ENCODE data around the gene TMEM114.

Gene TMEM114

DNA sequence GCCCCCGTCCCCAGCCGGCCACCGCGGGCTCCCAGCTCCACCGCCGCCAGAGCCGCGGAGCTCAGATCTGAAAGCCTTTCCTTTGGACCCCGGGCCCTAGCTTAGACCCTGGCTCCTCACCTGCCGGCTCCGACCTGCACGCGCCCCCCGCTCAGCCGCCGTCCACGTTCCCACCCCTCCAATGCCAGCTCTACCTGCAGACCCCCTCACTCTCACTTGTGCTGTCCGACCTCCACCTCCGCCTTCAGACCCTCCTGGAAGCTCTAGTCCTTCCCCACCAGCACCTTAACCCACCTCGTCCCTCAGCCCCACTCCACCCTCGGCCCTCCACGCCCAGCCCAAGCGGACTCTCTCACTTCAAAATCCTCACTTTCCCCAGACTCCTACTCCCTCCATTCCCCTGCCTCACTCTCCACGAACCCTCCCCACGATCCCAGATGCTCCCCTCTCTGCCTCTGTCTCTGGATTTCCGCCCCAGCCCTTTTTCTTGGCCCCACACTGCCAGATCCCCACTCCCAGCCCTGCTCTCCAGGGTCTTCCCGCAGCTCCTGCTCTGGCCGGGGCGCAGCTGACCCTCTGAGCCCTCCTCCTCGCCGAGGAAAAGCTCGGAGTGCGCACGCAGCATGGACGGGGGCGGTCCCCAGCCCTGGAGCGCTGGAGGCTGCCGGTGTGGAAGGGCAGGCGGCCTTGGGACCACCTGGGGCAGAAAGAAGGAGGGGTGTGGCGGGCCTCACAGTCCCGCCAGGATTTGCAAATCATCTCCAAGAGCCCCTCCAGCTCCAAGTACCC, at the start of gene TMEM114:
TSS of gene TMEM114 (minus strand) at position 612 of the 789 bp plus-strand sequence. CDS start 673 bp downstream, outside the sequence.
- no peak for DNase-seq (ENCODE audit: low read depth)

- DNase-seq (ENCODE audit: low read depth) = no peak
Measured at GRCh38 chr16:8639694-8640093, 49.4 kb upstream of the TMEM114 start.

GRCh38 chr16:8634991-8635736, 44.9 kb upstream of the TMEM114 start:
- DNase-seq (ENCODE audit: low read depth) = no peak

DNA sequence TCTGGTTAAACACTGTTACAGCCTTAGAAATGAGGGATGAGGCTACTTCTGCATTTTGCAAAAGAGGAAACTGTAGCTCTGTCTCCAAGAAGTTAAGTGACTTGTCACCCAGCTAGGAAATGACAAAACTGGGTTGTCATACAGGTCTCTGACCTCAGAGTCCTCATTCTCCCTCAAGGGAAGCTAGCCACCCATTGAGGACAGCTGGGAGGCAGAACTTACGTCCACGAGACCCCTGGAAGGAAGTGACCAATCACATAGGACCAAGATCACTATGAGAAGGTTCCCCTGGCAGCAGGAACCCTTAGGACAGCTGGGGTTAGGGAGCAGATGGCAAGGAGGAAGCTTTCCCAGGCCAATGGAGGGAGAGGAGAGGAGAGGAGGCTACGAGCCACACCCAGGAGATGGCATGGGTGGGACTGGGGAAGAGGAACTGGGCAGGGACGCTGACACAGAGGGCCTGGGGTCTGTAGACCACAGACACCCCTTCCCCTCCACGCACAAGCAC, 42.4 kb upstream of the TMEM114 start:
- no peak for DNase-seq (ENCODE audit: low read depth)

DNA sequence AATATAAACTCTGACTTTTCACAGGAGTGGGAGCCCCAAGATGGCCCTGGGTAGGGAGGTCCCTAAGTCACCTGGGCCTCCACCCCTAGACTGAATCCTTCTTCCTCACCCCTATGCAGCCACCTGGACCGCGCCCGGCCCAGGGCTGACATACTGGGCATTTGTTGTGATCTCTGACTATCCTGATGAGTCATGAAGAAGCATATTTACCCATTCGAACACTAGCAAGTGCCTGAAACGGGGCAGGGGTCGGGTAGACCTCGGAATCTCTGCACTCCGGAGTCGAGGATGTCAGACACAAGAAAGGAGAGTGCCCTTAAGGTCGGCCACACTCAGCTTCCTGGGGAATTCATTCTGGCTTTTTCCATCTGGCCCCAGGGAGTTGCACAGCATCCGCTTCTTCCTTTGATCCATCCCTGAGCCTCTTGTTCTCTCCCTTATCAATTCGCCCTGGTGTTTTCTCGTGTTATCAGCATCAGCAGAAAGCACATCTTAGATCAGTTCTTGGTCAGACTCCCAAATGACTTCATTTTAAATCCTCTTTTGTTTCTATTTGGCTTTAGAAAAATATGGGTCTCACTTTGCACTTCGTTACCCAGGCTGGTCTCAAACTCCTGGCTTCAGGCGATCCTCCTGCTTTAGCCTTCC, 41.6 kb upstream of the TMEM114 start:
- DNase-seq (ENCODE audit: low read depth) = no peak

GRCh38 chr16:8631373-8631772, 41.1 kb upstream of the TMEM114 start:
- no peak for DNase-seq (ENCODE audit: low read depth)

DNA sequence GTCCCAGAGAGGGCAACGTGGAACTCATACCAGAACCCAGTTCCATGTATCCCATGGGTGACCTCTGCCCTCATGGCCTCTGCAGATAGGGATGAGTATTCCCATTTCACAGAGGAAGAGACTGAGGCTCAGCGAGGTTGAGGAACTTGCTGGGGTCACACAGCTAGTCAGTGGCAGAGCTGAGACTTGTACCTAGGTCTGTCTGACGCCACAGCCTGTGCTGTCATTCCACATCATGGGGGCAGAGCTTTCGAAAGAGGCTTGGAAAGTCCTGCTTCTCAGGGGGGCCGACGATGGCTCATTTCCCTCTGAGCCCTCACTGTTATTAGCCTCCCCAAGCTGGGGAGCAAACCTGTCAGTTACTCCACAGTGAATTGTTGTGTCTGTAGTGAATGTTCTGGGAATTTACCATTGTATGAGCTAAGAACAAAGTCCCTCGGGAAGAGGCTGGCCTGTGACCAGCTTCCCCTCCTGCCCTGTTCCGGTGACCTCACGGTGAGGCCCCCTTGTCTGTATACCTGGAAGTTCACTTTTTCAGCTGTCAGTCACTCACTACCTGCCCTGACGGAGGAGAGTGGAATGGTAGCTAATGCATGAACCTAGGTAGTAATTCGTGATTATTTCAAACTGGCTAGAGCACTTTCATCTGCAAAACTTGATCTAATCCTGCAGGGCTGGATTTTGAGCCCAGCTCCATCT, 40.1 kb upstream of the TMEM114 start:
- DNase-seq (ENCODE audit: low read depth) = no peak

DNA sequence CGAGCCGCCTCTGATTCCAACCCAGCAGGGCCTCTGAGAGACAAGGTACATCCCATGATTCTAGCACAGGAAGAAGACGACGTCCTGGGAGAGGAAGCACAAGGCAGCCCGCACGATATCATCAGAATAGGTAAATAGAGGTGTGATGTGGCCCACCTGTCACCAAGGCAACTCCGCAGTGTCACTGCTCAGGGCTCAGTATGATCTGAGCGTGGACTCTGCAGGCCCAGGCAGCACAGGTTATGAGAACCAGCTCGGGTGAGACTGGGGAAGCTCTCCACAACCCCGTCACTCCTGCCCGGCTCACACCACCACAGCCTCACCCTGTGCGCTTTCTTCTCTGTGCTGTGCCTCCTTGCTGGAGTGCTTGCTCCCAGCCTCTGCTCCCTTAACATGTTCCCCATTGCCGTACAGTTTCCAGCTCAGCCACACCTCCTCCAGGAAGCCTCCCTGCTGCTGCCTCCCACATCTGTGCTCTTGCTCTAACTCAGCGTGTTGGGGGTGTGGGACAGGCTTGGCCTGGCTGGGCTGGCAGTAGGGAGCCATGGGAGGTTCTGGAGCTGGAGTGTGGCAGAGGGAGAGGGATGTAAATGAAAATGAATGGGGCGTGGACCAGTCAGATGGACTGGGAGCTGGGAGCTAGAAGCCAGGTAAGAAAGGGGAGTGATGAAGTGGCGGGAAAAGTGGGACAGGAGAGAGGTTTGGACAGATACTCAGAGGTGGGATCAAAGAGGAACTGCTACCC, 38.8 kb upstream of the TMEM114 start:
- no peak for DNase-seq (ENCODE audit: low read depth)

DNA sequence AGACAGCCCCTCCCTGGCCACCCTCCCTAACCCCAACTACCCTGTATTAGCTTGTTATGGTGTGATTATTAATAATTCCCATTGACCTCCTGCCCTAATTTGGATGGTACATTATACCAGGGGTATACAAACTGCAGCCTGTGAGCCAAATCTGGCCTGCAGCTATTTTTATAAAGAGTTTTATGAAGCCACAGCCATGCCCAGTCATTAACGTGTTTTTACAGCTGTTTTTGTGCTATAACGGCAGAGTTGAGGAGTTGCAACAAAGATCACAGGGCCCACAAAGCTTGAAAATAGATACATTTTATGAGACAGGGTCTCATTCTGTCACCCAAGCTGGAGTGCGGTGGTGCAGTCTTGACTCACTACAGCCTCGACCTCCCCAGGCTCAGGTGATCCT, 37.1 kb upstream of the TMEM114 start:
- DNase-seq (ENCODE audit: low read depth) = no peak

- DNase-seq (ENCODE audit: low read depth) = no peak
Measured at GRCh38 chr16:8626946-8627345, 36.6 kb upstream of the TMEM114 start.

DNA sequence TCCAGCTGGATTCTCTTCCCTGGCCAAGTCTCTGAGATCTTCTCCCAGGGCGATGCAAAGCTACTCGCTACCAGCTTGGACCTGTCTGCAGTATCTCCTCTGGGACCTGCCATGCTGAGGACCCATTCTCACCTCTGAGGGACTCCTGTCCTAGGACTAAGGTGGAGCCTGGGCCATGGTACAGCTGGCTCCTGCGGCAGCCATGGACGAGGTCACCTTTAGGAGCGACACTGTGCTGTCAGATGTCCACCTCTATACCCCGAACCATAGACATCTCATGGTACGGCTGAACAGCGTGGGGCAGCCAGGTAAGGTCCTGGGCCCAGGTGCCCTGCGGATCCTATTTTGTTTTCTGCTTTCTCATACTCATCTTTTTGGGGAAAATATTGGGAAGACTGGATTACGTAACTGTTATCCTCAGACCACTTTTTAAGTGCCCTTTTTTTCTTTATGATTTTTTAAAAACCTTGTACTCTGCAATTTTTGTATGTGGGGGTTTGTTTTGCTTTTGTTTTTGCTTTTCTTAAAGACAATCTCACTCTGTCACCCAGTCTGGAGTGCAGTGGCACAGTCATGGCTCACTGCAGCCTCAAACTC, 35.3 kb upstream of the TMEM114 start:
- DNase-seq (ENCODE audit: low read depth) = no peak

- DNase-seq (ENCODE audit: low read depth) = no peak
Measured at GRCh38 chr16:8623634-8624033, 33.3 kb upstream of the TMEM114 start.

- no peak for DNase-seq (ENCODE audit: low read depth)
Measured at GRCh38 chr16:8622315-8622656, 32.0 kb upstream of the TMEM114 start.

DNA sequence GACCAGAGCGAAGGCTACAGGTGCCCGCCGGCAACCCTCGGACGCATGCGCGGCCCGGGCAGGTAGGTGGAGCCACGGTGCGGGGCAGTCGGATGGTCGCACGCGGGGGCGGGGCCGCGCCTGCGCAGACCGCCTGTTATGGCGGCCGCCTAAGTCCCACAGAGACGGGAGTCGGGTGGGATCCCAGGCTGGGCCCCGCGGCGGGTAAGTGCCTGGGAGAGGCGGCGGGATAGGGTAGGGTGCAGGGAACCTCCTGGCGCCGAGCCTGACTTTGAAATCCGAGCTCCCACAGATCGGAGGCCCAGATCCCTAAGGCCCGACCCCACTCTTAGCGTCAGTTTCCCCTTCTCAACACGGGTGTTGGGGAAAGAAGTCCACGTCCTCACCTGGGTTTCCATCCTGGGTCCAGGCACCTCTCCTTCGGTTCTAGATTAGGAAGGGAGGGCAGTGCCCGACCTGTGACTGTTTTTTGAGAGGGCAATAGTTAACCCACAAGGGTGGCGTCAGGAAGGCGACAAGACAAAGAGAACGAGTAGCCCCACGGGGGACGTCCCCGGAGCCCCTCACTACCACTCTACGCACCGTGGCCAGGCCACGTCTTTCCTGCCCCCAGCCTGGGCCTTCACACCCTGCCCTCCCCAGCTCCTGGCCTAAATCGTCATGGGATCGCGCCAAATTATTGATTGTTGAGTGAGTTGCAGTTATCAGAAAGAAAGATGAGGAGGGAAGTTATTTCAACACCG, 31.4 kb upstream of the TMEM114 start, which contains the start of gene METTL22:
TSS of gene METTL22 (plus strand) at position 127 of the 743 bp plus-strand sequence. CDS start 3,968 bp downstream, outside the sequence.
- peak; percentile 89 for DNase-seq (ENCODE audit: low read depth)

DNA sequence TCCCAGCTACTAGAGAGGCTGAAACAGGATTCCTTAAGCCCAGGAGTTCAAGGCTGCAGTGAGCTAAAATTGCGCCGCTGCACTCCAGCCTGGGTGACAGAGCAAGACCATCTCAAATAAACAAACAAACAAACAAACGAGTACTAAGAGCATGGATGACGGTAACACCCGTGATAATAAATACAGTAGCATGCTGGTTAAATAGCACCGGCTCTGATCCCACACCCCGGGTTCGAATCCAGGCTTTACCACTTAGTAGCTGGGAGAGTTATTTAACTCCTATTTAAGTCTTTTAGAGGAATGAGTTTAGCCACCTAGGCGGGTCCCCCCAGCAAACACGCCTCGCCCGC, 30.9 kb upstream of the TMEM114 start:
- no peak for DNase-seq (ENCODE audit: low read depth)

GRCh38 chr16:8620535-8620934, 30.2 kb upstream of the TMEM114 start:
- no peak for DNase-seq (ENCODE audit: low read depth)

GRCh38 chr16:8619671-8620370, 29.5 kb upstream of the TMEM114 start:
- DNase-seq (ENCODE audit: low read depth) = no peak

DNA sequence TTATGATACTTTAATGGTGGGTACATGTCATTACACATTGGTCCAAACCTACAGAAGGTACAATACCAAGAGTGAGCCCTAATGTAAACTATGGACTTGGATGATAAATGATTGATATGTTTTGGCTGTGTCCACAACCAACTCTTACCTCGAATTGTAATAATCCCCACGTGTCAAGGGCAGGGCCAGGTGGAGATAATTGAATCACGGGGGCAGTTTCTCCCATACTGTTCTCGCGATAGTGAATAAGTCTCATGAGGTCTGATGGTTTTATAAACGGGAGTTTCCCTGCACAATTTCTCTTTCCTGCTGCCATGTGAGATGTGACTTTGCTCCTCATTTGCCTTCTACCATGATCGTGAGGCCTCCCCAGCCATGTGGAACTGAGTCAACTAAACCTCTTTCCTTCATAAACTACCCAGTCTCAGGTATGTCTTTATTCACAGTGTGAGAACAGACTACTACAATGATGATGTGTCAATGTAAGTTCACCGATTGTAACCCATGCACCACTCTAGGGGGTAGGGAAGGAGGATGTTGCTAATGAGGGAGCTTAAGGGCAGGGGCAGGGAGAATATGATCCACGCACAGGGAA, 24.2 kb upstream of the TMEM114 start:
- DNase-seq (ENCODE audit: low read depth) = no peak

DNA sequence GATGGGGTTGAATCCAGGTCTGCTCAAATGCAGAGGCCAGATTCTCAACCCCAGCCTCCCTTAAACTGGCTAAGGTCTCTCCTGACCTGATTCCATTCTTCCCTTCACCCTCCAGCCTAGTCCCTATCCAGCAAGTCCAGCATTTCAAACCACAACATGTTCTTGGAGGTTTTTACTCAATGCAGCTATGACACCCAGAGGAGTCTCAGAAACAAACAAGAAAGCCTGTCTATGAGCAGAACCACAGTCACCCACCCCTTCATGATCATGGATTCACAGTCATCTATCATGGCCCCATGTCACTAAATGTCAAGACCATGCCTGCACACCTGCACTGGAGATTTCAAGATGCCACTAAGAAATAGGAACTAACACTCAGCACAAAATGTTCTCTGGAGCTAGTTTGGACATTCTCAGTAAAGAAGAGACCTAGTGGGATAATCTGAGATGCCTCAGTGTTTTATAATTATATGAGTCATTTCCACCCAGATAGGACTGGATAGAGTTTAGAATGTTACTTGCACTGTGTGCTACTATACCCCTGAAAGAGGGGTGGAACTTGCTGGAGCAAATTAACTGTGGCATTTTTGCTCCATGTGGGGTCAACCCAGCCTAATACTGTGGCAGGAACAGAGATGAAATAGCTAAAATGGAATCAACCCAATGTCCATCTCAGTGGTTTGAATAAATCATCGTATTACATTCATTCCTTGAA, 21.7 kb upstream of the TMEM114 start:
- no peak for DNase-seq (ENCODE audit: low read depth)

All from stimulated activated CD4-positive, alpha-beta T cell treated with anti-CD3 and anti-CD28 coated beads, Interleukin-2, amount 100 ng/mL, for 4 hours (primary cell).